NOMO-1 treated with DMSO at 0.1 percent for 48 hours (cell line): ENCODE results near the gene MACROH2A1.
"Not testable (repeated sequence)": the region's sequence is repeated elsewhere in the genome, so short reads cannot be mapped to it uniquely, and the experiment has no call there.

ENCODE experiments used
- DNase-seq: peaks from one replicate; lab custom pipeline; 2025; ENCODE audit not compliant: unreplicated experiment; lab: John Stamatoyannopoulos, UW

MACROH2A1 gene

GRCh38 chr5:135379046-135379654 is 19.9 kb downstream of the MACROH2A1 start:
- DNase-seq: no peak

GRCh38 chr5:135377751-135378680 is 21.0 kb downstream of the MACROH2A1 start:
- no peak for DNase-seq

- no peak for DNase-seq
These were observed 21.9 kb downstream of the MACROH2A1 start for GRCh38 chr5:135376961-135377624.

- DNase-seq: no peak
These were observed 23.8 kb downstream of the MACROH2A1 start for GRCh38 chr5:135375040-135375793.

GRCh38 chr5:135373736-135374515 is 25.1 kb downstream of the MACROH2A1 start:
- no peak for DNase-seq

GRCh38 chr5:135372654-135373381 is 26.2 kb downstream of the MACROH2A1 start:
- no peak for DNase-seq

GRCh38 chr5:135371622-135372232 is 27.3 kb downstream of the MACROH2A1 start:
- no peak for DNase-seq

GRCh38 chr5:135369952-135370351 is 29.1 kb downstream of the MACROH2A1 start:
- no peak for DNase-seq

GRCh38 chr5:135367554-135367953 is 31.5 kb downstream of the MACROH2A1 start:
- no peak for DNase-seq

- no peak for DNase-seq
These were observed 32.0 kb downstream of the MACROH2A1 start for GRCh38 chr5:135367076-135367475.

- no peak for DNase-seq
These were observed 33.8 kb downstream of the MACROH2A1 start for GRCh38 chr5:135365281-135365680.

GRCh38 chr5:135364421-135365262 is 34.4 kb downstream of the MACROH2A1 start:
- no peak for DNase-seq

GRCh38 chr5:135363342-135363741 is 35.7 kb downstream of the MACROH2A1 start:
- DNase-seq: not testable (repeated sequence)

- DNase-seq: no peak
These were observed 36.9 kb downstream of the MACROH2A1 start for GRCh38 chr5:135362102-135362501.

GRCh38 chr5:135360278-135361274 is 38.5 kb downstream of the MACROH2A1 start:
- no peak for DNase-seq

- DNase-seq: no peak
These were observed 39.5 kb downstream of the MACROH2A1 start for GRCh38 chr5:135359374-135360165.
